Measurements from ENCODE around the gene DHRSX. TPM values are rescaled to one million over a fixed set of nuclear protein-coding genes. Genes with fewer than 3 reads are reported as not detected.

Gene DHRSX
- total and polyA plus RNA-seq, 2 of the 13 experiments (the other 11 are each of a cell fraction or from before 2014, with no cell fraction given), result 15.5 to 24.3 TPM

- TF ChIP-seq KIAA2018 (CRISPR knock-in tag; IDR thresholded peaks at IDR 0.05; ENCODE audit: borderline replicate concordance) (no peak), HDAC6 (IDR thresholded peaks at IDR 0.05; ENCODE audit: low read depth, low read length) (no peak), ZNF431 (CRISPR knock-in tag; IDR thresholded peaks at IDR 0.05; ENCODE audit: borderline replicate concordance, low read depth) (no peak), TEF (CRISPR knock-in tag; IDR thresholded peaks at IDR 0.05) (no peak), SAFB2 (CRISPR knock-in tag; IDR thresholded peaks at IDR 0.05; ENCODE audit: borderline replicate concordance, low read depth) (no peak), ZNF101 (CRISPR knock-in tag; IDR thresholded peaks at IDR 0.05; ENCODE audit: borderline replicate concordance, low read depth) (no peak), MAFF (IDR thresholded peaks at IDR 0.05; ENCODE audit: low read depth, low read length) (no peak)
Measured at GRCh38 chrX:2466876-2467656, 33.7 kb downstream of the DHRSX start (continued).

Measured in HepG2 (cell line).